Stimulated activated CD4-positive, alpha-beta T cell treated with anti-CD3 and anti-CD28 coated beads, Interleukin-4, amount 100 ng/mL, for 24 hours (primary cell): ENCODE data around the gene TCF7.

Experiments
- DNase-seq: peaks from one replicate; pipeline ENCODE4 v3.0.0-alpha.2; 2020

The TCF7 gene

DNA sequence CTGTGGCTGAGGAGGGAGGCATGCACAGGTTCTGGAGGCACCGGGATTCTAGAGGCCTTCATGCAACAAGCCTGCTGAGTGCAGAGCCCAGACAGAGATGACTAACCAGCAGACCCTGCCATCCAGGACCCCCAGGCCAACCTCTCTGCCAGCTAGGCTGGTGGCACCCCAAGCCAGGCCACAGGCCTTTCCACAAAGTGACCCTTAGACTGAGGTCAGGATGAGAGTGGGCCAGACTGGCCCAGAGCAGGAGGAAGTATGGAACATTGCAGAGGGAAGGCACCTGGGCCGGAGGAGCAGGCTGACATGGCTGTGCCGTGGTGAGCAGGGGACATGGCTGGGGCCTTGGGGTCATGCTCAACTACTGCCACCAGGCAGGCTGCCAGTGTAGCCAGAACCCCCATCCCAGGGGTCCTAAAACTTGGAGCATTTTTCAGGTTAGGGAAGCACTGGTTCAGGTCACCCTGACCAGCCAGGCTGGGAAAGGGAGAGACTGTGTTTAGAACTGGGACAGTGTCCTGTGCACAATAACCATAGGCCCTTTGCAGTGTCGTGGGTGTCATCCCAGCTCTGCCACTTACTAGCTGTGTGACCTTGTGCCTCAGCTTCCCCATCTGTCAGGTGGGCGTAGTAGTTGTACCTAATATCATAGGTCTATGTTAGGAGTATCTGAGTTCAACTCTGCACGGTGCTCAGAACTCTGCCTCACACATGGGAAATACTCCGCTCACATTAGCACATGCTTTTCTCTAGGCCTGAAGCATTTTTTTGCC, 17.3 kb downstream of the TCF7 start:
- DNase-seq, result no peak

DNA sequence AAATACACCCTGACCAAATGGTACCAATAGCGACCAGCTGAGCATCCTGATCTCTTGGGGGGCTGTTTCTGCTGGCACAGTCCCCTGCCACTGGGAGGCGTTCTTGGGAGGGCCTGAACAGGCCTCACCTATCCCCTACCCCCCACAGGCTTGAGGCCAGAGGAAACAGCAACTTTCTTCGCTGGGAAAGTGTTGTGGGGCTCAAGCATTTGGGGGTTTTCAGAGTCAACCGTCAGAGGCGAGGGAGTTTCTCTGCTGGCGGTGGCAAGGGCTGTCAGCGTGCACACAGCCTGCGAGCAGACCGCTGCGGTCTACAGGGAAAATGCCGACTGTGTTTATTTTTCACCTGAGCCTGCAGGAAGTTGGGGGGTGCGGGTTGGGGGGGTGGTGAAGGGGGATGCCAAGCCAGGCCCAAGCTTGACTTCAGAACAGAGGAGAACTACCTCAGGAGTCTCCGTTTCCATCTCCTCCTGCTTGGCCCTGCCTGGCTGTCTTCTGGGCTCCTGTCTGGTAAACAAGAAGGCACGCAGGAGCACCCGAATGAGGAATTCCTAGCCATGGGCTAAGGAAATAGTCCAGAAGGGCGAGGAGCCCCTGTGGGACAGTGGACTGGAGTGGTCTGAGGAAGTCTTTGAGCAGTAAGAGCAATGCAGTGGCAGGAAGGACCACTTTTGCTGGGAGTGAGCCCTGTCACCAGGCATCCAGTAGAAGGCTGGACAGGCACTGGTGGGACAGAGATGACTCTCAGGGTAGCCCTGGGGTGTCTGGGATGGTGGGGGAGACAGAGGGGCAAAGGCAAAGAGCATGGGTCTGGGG, 18.1 kb downstream of the TCF7 start:
- DNase-seq, result peak; percentile 73

DNA sequence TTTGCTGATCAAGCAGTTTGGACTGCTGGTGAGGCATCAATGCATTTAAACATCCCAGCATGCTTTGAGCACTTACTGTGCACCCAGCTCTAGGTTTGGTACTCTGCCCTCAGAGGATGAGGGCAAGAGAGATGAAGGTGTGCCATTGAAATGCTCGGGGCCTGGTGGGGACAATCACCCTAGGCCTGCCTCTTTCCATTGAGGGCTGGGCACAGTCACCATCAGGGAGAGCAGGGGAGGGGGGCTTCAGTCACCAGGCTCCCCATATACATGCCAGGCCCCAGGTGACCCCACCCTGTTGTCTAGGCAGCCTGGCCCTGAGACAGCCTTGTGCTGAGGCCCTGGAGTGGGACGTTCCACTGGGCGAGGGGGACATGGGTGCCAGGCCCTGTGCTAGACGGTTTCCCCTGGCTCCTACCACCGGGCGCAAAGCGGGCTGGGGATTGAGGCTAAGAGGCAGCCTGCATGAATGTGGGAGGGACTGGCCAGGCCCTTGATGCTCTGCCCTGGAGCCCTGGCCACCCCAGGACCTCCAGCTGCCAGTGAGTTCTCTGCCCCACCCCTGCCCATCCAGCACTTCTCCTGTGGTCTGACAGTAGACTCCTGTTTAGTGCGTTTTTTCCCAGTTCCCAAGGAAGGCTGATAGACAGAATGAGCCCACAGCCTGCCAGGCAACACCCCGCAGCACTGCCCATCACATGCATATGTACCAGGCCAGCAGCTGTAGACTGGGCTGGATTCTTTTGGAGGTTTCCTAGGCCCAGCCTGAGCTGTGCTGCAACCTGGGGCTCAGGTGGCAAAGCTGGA, 18.9 kb downstream of the TCF7 start:
- DNase-seq, result no peak

DNA sequence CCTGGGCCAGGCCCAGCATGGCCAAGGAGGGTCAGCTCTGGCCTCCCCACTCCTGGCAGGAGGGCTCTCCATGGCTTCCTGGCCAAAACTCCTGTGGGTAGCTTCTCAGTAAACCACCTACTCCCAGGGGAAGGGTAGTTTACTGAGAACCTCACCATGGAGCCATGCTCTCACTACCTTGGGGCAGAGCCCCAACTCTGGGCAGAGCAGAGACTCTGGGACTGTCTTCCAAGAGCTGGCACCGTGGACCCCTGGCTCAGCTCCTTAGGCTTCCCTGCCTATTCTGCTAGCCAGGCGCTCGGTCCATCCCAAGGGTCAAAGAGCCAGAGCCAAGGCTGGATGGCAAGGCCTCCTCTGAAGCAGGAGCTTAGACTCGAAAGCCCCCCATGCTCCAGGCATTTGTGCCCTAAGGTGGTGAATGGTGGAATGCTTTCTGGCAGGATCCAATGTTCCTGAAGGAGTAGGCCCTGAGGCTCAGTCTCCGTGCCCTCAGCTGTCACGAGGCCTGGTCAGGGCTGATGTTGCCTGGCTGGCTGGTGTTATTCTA, 19.6 kb downstream of the TCF7 start:
- no peak for DNase-seq

DNA sequence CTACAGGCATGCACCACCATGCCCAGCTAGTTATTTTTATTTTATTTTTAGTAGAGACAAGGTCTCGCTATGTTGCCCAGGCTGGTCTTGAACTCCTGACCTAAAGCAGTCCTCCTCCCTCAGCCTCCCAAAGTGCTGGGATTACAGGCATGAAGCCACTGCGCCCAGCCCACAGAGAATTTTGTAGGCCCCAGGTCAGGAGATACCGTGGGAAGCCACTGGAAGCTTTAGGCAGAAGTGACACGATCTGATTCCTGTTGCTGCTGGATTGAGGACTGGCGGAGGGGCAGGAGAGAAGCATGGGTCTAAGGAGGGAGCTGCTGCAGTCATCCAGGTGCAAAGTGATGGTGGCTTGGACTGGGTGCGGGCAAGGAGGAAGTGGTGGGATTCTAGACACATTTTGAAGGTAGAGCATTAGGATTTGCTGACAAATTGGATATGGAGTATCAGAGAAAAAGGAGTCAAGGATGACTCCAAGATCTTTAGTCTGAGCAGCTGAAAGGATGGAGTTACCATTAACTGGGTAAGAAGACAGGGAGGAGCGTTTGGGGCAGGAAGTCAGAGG, 20.7 kb downstream of the TCF7 start:
- DNase-seq, result no peak

DNA sequence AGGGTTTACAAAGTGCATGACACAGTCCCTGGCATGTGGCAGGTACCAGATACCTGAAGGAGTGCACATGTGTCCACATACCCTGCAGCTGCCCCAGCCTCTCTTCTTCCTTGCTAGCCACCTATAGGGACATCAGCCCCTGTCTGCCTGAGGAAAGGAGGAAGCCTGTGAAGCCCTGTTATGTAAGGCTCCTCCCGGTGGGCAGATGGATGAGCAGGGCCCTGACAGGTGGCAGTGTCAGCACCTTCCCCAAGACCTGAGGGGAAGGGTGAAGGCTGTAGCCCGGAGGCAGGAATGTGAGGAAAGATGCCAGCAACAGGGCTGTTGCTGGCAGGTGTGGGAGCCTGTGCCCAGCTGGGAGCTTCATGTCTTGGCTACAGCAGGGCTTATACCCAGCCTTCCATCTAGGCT, 21.7 kb downstream of the TCF7 start:
- DNase-seq, result no peak

DNA sequence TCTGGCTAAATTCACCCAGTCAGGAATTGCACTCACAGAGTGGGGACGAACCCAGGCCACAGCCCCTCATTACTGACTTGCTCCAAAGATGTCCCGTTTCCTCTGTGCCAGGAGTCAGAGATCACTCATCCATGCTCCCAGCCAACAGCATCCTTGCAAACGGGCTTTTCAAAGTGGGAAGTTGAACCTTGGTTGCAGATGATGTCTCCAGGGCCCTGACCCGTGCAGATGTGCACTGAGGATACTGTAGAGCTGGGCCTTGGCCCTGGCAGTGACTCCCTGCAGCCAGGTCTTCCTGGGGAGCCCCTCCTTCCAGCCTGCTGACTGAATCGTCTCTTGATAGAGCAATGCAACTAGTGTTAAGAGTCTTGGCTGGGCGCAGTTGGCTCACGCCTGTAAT, 22.3 kb downstream of the TCF7 start:
- peak; percentile 4 for DNase-seq

DNA sequence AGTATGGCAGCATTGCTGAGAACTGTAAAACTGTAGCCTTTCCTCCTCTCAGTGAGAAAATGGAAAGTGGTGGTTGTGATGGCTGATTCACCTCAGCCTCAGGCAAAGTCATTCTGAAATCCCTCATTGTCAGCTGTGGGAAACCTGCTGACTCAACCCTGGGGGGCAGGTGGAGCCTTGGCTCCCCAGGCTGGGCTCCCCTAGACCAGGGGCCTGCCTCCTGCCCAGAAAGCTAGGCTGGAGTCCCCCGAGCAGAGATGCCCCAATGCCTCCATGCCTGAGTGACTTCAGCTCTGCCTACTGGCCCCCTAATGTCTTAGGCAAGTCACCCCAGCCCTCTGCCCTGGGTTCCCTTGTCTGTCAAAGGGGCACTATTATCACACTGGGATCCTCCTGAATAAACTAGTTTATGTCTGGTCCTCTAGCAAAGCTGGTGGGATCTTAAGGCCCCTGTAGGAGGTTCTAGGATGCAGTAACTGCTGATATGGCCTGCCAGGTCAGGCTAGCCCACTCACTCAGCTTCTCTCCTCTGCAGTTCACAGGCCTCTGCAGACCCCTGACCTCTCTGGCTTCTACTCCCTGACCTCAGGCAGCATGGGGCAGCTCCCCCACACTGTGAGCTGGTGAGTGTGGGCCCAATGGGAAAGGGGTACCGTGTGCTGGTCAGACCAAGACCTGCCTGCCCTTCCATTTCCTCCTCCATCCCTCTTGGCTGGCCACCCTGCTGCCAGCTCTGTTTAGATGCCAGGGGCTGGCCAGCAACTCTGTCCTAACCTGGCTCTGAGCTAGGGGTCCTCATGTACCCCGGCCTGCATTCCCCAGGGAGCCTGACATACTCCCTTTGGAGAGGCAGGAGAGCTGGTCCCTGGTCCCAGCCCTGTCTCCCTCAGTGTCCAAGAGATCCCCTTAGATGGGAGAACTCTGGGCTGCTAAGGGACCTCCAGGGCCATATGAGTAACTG, 24.2 kb downstream of the TCF7 start:
- DNase-seq, result peak; percentile 80

DNA sequence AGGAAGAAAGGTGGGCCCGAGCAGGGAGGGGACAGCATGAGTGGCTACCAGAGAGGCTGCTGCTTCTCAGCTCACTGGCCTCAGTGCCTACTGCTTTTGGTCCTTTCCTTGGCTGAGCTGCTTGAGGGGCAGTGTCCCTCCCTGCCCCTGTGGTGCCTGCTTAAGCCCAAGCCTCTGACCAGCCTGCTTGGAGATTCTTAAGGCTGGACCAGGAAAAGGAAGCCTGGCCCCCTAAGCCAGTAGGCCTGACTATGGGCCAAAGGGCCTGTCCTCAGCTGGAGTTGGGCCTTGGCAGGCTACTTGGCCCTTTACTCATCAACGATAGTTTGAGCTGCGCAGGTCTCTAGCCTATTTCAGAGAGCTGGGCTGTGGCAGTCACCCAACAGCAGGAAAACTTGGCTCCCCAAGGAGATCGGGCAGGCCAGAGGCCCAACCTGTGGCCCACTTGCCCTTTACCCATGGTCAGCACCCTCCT, 24.9 kb downstream of the TCF7 start:
- DNase-seq, result peak; percentile 2

DNA sequence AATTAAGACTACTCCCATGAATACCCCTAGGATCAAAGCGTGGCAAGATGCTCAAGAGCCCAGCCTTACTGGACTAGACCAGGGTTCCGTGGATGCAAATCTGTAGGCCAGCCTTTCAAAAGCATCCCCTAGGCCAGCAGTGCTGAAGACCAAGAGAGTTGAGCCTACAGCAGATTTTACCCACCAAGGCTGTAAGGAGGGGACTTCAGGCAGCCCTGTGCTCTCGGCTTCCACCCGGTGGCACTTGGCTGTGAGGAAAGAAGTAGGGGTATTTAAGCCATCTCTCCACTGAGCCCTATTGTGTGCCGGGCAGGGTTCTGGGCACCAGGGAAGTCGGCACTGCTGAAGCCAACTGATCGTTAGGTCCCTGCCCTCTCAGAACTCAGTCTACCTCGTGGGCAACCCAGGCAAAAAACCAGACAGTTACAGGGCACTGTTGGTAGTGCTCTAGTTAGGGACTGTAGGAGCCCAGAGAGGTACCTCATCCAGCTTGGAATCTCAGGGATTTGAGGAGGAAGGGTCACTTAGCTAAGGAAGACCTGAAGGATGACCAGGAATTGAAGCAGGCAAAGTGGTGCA, 25.5 kb downstream of the TCF7 start:
- no peak for DNase-seq

DNA sequence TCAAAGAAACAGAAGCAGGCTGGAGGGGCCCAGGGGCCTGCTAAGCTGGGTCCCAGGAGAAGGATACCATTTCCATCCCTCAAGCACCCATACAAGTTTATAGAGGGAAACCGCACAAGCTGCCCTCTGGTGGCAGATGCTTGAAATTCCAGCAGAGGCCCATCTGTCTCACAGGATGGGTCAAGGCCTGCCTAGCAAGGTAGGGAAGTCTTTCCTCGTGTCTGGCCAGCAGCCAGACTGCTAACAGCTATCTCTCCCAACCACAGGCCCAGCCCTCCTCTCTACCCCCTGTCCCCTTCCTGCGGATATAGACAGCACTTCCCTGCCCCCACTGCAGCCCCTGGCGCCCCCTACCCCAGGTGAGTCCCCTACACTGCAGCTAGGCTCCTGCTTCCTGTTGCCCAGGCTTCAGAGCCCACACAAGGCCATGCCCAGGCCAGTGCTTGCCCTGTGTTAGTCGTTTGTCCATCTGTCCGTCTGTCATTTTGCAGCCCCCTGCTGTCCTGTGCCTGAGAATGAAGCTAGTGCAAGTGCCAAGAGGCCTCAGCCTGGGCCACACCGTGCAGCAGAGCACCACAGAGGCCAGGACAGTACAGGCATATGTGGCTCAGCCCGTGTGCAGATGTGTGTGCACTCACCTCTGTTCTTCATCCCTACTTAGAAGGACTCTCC, 26.2 kb downstream of the TCF7 start:
- peak; percentile 74 for DNase-seq

DNA sequence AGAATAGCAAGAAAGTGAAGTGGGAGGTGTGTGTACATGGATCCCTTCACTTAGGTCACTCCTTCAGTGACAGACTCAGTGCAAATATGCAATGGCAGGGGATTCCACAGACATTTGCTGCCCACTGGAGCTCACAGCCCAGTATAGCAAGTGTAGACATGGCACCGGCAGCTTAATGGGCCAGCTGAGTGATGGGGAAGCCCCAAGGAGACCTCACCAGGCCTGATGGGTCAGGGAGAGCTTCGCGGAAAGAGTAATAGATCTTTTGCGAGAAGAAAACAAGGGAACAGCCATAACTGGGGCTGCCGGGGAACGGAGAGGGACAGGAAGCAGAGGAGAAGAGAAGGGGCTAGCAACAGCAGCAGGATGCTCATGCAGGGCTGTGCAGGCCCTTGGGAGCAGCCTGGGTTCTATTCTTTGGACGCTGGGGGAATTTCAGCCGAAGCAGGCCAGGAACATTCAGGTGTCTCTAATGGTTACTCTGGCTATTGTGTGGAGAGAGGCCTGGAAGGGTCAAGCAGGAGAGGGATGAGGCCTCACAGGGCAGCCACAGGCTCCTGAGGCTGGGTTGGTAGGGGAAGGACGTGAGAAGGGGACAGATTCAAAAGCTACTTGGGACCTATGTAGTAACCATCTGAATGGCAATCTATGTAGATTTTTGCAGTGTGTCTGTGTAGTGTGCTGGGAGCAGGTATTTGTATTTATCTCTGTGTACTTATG, 27.0 kb downstream of the TCF7 start:
- peak; percentile 35 for DNase-seq

DNA sequence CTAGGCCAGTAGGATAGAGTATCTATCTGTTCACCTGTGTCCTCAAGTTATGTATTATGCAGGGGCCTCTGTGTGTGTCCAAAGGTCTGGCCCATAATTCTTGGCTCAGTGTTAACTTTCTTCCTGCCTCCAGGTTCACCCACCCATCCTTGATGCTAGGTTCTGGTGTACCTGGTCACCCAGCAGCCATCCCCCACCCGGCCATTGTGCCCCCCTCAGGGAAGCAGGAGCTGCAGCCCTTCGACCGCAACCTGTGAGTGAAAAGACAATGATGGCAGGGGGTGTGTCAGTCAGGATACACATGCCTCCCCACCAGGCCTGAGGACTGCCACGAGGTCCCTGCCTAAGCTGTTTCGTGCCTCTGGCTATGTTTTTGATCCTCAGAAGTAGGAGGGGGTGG, 27.6 kb downstream of the TCF7 start:
- no peak for DNase-seq

DNA sequence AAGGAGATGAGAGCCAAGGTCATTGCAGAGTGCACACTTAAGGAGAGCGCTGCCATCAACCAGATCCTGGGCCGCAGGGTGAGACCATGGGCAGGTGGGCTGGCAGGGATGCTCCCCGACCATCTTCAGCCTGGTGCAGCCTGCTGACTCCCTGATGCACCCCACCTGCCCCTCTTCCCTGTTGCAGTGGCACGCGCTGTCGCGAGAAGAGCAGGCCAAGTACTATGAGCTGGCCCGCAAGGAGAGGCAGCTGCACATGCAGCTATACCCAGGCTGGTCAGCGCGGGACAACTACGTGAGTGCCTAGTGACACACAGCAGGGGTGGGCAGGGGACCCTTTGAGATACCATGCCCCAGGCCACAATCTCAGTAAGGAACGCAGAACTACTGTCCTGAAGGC, 28.3 kb downstream of the TCF7 start:
- no peak for DNase-seq

DNA sequence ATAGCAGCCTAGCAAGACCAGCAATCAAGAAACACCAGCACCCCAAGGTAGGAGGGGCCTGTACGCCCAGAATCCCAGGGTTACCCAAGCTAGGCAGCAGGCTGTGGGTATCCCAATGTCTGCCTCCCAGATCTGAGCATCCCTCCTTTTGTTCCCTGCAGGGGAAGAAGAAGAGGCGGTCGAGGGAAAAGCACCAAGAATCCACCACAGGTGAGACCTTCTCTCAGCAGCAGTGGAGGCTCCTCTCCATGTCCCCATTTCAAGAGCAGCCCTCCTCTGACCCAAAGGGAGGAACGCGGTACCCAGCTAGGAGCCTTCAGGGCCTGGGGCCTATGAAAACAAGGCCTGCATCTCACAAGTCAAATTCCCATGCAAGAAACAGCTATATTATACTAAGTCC, 28.9 kb downstream of the TCF7 start:
- DNase-seq, result no peak

DNA sequence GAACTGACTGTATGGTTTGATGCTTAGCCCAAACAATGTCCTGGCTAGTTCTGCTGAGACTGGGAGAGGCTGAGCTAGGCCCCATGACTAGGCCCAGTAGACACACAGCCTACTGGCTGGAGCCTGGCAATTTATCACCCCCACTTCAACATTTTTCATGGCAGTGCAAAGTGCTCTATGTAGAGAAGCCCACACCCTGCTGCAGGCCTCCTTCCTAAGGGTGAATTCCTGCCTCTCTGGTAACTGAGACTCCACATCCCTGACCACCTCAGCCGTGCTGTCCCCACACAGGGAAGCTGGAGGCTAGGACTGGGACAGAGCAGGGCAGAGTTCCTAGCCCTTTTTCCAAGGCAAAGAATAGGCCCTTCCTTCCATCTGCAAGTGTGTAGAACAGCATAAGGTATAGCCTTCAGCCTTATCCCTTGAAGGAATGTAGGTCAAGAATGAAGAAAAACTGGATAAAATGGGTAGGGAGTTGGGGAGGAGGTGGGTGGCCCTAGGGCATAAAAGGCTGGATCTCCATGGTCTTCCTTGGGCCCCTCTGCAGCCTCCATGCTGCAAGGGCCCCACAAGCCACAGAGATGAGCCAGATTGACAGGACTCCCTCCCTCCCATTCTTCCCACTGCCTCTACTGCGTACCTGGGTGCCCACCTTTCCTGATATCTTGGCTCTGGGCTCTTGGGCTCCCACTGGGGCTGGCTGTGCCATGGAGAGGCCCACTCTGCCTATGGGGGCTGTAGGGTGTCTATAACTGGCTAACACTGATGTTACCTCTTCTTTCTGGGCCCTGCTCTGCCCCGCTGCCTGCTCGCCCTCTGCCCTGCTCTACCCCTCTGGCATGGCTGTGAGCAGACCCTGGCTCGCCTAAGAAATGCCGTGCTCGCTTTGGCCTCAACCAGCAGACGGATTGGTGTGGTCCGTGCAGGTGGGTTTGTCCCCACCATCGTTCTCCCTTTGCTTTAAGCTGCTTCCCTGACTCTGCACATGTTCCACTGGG, 29.8 kb downstream of the TCF7 start:
- no peak for DNase-seq

DNA sequence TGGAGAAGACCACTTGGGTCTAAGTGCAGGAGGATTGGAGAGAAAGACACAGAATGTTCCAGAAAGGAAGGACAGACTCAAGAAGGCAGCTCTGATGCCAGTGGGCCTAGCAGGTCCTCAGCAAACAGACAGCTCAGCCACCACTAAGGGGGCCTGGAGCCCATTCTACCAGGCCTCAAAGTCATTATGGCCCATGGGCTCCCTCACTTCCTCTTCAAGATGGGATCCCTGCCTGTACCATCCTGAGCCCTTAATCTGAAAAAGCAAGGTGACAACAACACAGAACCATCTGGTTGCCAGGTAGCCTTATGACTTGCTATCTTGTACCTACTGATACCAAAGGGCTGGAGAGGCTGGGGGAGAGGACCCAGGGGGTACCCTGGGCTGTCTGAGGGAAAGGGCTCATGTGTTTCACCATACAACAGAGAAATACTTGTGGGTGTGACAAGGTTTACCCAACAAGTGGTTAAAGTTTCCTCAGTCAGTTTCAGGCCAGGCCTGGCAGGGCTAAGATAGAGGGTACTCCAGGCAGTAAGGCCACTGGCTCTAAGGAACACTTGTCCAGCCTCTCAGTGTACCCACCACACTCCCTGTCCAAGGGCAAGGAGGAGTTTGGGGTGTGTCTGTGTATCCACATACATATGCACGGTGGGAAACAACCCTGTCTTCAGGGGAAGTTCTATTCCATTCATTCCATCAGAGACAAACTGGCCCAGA, 30.7 kb downstream of the TCF7 start:
- DNase-seq, result no peak
